ENCODE measurements around the gene EXOC6B. TPM values are rescaled to one million over a fixed set of nuclear protein-coding genes. Genes with fewer than 3 reads are reported as not detected.

Gene EXOC6B
- total and polyA plus RNA-seq, 2 of the 8 experiments (the other 6 are each of a cell fraction or from before 2014, with no cell fraction given) = 13.5 to 33.0 TPM

- no peak overlapping the region for H3K14ac ChIP-seq (ENCODE audit: insufficient read length)
- no peak overlapping the region for H2BK120ac ChIP-seq (replicated peaks; ENCODE audit: low read depth, low read length)
- no peak for FAIRE-seq
- H3K4me1 ChIP-seq (replicated peaks in 1 of 4; ENCODE audit: control insufficient read depth in 3 of 4, insufficient read depth in 4 of 4, low read length in 3 of 4) = no peaks in the 10 kb centered on the region
- CTCF ChIA-PET (ENCODE audit: partially characterized antibody) = interaction anchor here (0.9 kb wide), 1 partner anchor 15 kb away, joined by 4 read pairs; no protein-coding TSS in a partner anchor
- no peak overlapping the region for H4K8ac ChIP-seq (ENCODE audit: extremely low read depth, insufficient read depth, low read length)
- no peak overlapping the region for H3K4me2 ChIP-seq (ENCODE audit: insufficient read depth in 1 of 2, low read depth in 2 of 2, low read length in 2 of 2)
- no peak overlapping the region for H2BK15ac ChIP-seq (ENCODE audit: low read length)
- H3K9ac ChIP-seq (replicated peaks in 1 of 4; ENCODE audit: extremely low read depth in 1 of 4, low read depth in 3 of 4, low read length in 3 of 4) = no peak overlapping the region
- H2AFZ ChIP-seq (ENCODE audit: low read length) = no peak overlapping the region
- H3K18ac ChIP-seq (ENCODE audit: extremely low read depth, low read length) = no peak overlapping the region
- no peaks in the 10 kb centered on the region for H3K79me2 ChIP-seq (ENCODE audit: control insufficient read depth in 1 of 2, insufficient read depth in 2 of 2, low read length in 2 of 2)
- H2BK5ac ChIP-seq (ENCODE audit: low read depth, low read length) = no peak overlapping the region
- H3K4ac ChIP-seq (replicated peaks; ENCODE audit: insufficient read length, low read depth, low read length) = no peak overlapping the region
- no peak overlapping the region for H4K91ac ChIP-seq (replicated peaks; ENCODE audit: insufficient read length, low read length)
- H3K23me2 ChIP-seq (ENCODE audit: low read depth, low read length) = no peaks in the 10 kb centered on the region; the same call in 1 of the 2 replicates
- H3K23ac ChIP-seq (ENCODE audit: insufficient read length) = no peak overlapping the region
- no peaks in the 10 kb centered on the region for H3K9me3 ChIP-seq (ENCODE audit: insufficient read depth in 2 of 2, low read depth in 1 of 2, low read length in 1 of 2)
- no peaks in the 10 kb centered on the region for H3K27me3 ChIP-seq (replicated peaks in 1 of 4; ENCODE audit: control insufficient read depth in 3 of 4, extremely low read depth in 1 of 4, insufficient read depth in 3 of 4, low read length in 3 of 4)
- DNase-seq (ENCODE audit: low read depth in 1 of 2, low spot score in 2 of 2) = no peak
- 87% methylated on average over 3 of the region's 3 CpGs; no CpG with 5 or more reads in 1 of the 2 experiments for WGBS, 2 experiments (ENCODE audit: extremely low coverage in 1 of 2, insufficient coverage in 1 of 2, insufficient read length in 1 of 2, insufficient replicate concordance in 2 of 2, low coverage in 1 of 2, low lambda C conversion rate in 2 of 2, missing lambda C conversion rate in 1 of 2)
- no peak overlapping the region for H2BK20ac ChIP-seq (ENCODE audit: low read length)
- no peak overlapping the region for H2BK12ac ChIP-seq (ENCODE audit: low read depth, low read length)
- H3K4me3 ChIP-seq (ENCODE audit: extremely low read depth in 1 of 4, insufficient read depth in 2 of 4, low read depth in 3 of 4, low read length in 4 of 4) = no peak overlapping the region
- no peak overlapping the region for H3K56ac ChIP-seq (replicated peaks; ENCODE audit: insufficient read length, low read depth, low read length)
- H3K79me1 ChIP-seq (ENCODE audit: low read depth, low read length) = no peaks in the 10 kb centered on the region
- no peak overlapping the region for H3K27ac ChIP-seq (ENCODE audit: low read depth, low read length)
- no peaks in the 10 kb centered on the region for H3K36me3 ChIP-seq (ENCODE audit: control insufficient read depth in 2 of 4, insufficient read depth in 4 of 4, low read length in 3 of 4)
- H4K5ac ChIP-seq (ENCODE audit: insufficient read length, low read depth, low read length) = no peak overlapping the region
- H4K20me1 ChIP-seq (replicated peaks in 1 of 2; ENCODE audit: control insufficient read depth in 1 of 2, insufficient read depth in 2 of 2, low read length in 2 of 2) = no peaks in the 10 kb centered on the region
- POLR2A ChIA-PET (ENCODE audit: partially characterized antibody) = interaction anchor here (1.0 kb wide), 1 partner anchor 9 kb away, joined by 3 read pairs; no protein-coding TSS in a partner anchor
- no peak overlapping the region for H2AK5ac ChIP-seq (ENCODE audit: low read depth, low read length)
- TF ChIP-seq PHF8 (conservative IDR thresholded peaks at IDR 0.05; ENCODE audit: low read depth, low read length) = no peak
- no peak for TF ChIP-seq RFX5 (IDR thresholded peaks at IDR 0.05; ENCODE audit: borderline replicate concordance, low read depth, low read length)
- TF ChIP-seq EGR1 (IDR thresholded peaks at IDR 0.05; ENCODE audit: borderline replicate concordance, low read depth, low read length) = no peak
- TF ChIP-seq POU5F1 (IDR thresholded peaks at IDR 0.05; ENCODE audit: low read depth, low read length) = no peak
- TF ChIP-seq BRCA1 (IDR thresholded peaks at IDR 0.05; ENCODE audit: low read depth, low read length) = no peak
- no peak for TF ChIP-seq E2F6 (IDR thresholded peaks at IDR 0.05)
- no peak for TF ChIP-seq RNF2 (IDR thresholded peaks at IDR 0.05; ENCODE audit: borderline replicate concordance, low read depth, low read length, missing control alignments, poor library complexity, severe bottlenecking)
- TF ChIP-seq SIN3A (conservative IDR thresholded peaks at IDR 0.05 in 1 of 2, IDR thresholded peaks at IDR 0.05 in 1 of 2; ENCODE audit: low read depth in 1 of 2, low read length in 2 of 2) = no peak
- no peak for TF ChIP-seq TBP (IDR thresholded peaks at IDR 0.05; ENCODE audit: low read depth, low read length)
- TF ChIP-seq SIX5 (IDR thresholded peaks at IDR 0.05; ENCODE audit: low read depth, low read length) = no peak
- no peak for TF ChIP-seq CEBPB (IDR thresholded peaks at IDR 0.05; ENCODE audit: low read depth, low read length)
- no peak for TF ChIP-seq CBX8 (IDR thresholded peaks at IDR 0.05; ENCODE audit: borderline replicate concordance, low read depth, low read length)
- TF ChIP-seq BACH1 (IDR thresholded peaks at IDR 0.05; ENCODE audit: low read length) = no peak
These were observed 4.4 kb upstream of the EXOC6B start for GRCh38 chr2:72830273-72830672.
